Measurements from ENCODE around the gene ACACA. TPM values are rescaled to one million over a fixed set of nuclear protein-coding genes. Genes with fewer than 3 reads are reported as not detected.

ACACA gene
- total RNA-seq, 2 donors from 2014 or later, result 8.6 to 10.2 TPM

DNA sequence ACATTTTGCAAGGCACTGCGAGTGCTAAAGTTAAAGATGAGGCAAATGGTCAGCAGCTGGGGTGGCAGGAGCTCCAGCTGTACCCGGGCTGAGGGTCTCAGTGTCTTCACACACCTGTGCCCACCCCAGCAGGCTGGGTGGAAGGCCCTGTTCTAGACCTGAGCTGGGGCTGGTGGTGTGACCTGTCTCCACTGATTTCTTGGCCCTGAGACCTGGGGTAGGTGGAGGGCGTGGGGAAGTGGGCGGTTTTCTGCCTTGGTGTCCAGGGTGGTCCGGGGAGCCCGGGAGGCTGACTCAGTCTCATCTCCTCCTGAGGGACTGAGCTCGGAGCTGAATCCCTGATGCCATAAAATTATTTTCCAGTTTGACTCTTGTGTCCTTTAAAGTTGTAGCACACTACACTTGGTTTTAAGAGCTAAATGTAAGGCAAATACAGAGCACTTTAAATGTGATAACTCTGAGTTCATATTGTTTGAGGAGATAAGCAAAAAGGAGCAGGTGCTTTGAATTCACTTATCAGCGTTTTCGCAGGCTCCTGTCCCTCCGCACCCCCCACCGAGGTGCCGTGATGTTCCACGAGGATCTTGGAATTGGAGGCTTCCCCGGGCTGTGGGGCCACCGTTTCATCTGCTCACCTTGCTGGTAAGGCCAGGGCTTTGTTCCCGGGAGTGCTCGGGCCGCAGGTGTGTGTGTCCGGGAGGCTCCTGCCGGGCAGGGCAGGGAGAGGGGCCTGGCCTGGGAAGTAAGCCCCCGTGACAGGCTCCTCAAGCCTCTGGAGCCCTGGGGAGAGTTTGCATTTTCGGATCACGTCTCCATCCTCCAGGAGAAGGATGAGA is 340.9 kb downstream of the ACACA start:
- Histone ChIP-seq H3K9me3 (no peaks in the 10 kb centered on the region), H3K4me3 (no peak overlapping the region), H3K4me1 (no peaks in the 10 kb centered on the region), H3K27me3 (no peaks in the 10 kb centered on the region), H3K27ac (no peak overlapping the region), H3K36me3 (no peaks in the 10 kb centered on the region)
- TF ChIP-seq, protein P1, sequence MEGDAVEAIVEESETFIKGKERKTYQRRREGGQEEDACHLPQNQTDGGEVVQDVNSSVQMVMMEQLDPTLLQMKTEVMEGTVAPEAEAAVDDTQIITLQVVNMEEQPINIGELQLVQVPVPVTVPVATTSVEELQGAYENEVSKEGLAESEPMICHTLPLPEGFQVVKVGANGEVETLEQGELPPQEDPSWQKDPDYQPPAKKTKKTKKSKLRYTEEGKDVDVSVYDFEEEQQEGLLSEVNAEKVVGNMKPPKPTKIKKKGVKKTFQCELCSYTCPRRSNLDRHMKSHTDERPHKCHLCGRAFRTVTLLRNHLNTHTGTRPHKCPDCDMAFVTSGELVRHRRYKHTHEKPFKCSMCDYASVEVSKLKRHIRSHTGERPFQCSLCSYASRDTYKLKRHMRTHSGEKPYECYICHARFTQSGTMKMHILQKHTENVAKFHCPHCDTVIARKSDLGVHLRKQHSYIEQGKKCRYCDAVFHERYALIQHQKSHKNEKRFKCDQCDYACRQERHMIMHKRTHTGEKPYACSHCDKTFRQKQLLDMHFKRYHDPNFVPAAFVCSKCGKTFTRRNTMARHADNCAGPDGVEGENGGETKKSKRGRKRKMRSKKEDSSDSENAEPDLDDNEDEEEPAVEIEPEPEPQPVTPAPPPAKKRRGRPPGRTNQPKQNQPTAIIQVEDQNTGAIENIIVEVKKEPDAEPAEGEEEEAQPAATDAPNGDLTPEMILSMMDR (IDR thresholded peaks at IDR 0.05), result no peak
- no peak for DNase-seq (ENCODE audit: low spot score)

DNA sequence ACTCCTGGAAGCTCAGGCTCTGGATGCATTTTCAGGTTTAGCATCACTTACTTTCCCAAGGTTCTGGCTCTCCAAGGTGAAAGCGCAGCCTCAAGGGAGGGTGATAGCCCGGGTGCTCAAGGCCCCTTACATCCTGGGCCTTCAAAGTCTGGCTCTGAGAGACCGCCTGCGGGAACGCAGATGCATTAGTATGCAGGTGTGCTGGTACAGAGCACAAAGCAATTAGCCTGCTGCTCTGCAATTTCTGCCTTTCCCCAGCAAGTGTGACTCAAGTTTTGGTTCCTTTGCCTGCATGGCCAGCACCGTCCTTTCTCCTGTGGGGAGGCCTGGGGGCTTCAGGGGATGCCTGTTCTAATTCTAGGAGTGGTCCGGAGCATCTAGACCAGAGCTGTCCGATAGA is 341.7 kb downstream of the ACACA start:
- no peaks in the 10 kb centered on the region for H3K27me3 ChIP-seq

DNA sequence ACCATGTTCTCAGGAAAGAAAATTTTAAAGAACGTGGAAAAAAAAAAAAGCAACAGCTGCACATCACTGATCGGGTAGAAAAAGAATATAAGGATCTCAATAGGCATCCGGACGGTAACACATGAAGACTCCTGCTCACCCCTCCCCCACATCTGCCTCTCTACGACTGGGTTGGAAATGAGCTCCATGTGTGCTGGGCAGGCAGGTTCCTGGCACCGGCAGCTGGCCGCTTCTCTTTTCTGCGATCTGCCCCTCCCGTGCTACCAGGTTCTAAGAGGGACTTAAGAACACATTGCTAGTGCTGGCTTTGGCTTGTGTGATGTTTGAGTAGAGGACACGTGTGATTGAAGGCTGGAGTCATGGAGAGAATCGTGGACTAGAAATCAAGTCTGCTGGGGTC is 342.4 kb downstream of the ACACA start:
- H3K27ac ChIP-seq, result no peak overlapping the region
- no peak overlapping the region for H3K4me3 ChIP-seq
- DNase-seq (ENCODE audit: low spot score), result no peak
- no peaks in the 10 kb centered on the region for H3K27me3 ChIP-seq
- H3K4me1 ChIP-seq, result no peaks in the 10 kb centered on the region
- H3K36me3 ChIP-seq, result no peaks in the 10 kb centered on the region
- H3K9me3 ChIP-seq, result no peaks in the 10 kb centered on the region
- TF ChIP-seq, protein P1 (IDR thresholded peaks at IDR 0.05), result no peak

More for the DNA sequence above, 341.7 kb downstream of the ACACA start:
- TF ChIP-seq, protein P1 (IDR thresholded peaks at IDR 0.05), result no peak
- Histone ChIP-seq H3K9me3 (no peaks in the 10 kb centered on the region), H3K4me3 (no peak overlapping the region), H3K36me3 (no peaks in the 10 kb centered on the region), H3K4me1 (no peaks in the 10 kb centered on the region), H3K27ac (no peak overlapping the region)
- DNase-seq (ENCODE audit: low spot score), result no peak

DNA sequence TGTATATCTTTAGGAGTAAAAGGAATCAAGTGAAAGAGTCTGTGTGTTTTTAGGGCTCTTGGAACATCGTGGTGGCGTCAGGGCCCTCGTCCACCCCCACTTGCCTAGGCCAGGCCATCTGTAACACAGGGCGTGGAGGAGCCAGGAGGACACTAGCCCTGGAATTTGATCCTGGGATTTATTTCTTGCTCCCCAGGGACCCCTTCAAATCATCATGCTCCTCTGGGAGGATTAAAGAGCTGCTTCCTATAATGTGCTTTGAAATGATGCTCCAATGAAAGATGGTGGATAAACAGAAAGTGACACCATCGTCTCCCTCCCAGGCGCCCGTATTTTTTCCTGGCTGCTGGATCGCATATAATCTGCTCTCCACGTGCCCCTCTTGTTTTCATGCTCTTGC is 344.6 kb downstream of the ACACA start:
- TF ChIP-seq, protein P1 (IDR thresholded peaks at IDR 0.05), result no peak
- no peak overlapping the region for H3K4me3 ChIP-seq
- no peak overlapping the region for H3K27ac ChIP-seq

DNA sequence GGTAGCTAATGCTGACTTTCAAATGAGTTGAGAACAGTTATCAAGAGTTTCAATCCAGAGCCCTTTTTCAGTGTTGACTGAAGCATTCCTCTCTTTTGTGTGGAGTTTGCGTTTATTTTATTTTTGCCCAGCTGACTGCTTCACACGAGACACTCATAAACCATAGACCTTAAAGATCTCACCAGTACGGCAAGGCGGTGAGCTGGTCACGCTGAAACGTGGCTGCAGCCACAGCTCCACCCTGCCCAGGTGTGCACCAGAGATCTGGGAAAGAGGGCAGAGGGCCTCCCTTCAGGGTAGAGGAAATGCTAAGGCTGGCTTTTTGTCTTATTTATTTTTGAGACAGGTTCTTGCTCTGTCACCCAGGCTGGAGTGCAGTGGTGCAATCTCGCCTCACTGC is 345.7 kb downstream of the ACACA start:
- no peak for DNase-seq (ENCODE audit: low spot score)
- TF ChIP-seq, protein P1 (IDR thresholded peaks at IDR 0.05), result no peak
- H3K9me3 ChIP-seq, result no peaks in the 10 kb centered on the region
- H3K27me3 ChIP-seq, result no peaks in the 10 kb centered on the region
- no peak overlapping the region for H3K4me3 ChIP-seq
- no peaks in the 10 kb centered on the region for H3K4me1 ChIP-seq
- no peak overlapping the region for H3K27ac ChIP-seq
- H3K36me3 ChIP-seq, result no peaks in the 10 kb centered on the region

More for the DNA sequence above, 344.6 kb downstream of the ACACA start:
- no peak for DNase-seq (ENCODE audit: low spot score)
- H3K9me3 ChIP-seq, result no peaks in the 10 kb centered on the region
- H3K27me3 ChIP-seq, result no peaks in the 10 kb centered on the region
- H3K36me3 ChIP-seq, result no peaks in the 10 kb centered on the region
- no peaks in the 10 kb centered on the region for H3K4me1 ChIP-seq

All from right atrium auricular region (tissue), 2 donors.